Measurements from ENCODE around the gene PSMB2. TPM values are rescaled to one million over a fixed set of nuclear protein-coding genes. Genes with fewer than 3 reads are reported as not detected.

PSMB2 gene
- total and polyA plus RNA-seq, 2 of the 8 experiments (the other 6 are each of a cell fraction or from before 2014, with no cell fraction given): 91.4 to 101 TPM

DNA sequence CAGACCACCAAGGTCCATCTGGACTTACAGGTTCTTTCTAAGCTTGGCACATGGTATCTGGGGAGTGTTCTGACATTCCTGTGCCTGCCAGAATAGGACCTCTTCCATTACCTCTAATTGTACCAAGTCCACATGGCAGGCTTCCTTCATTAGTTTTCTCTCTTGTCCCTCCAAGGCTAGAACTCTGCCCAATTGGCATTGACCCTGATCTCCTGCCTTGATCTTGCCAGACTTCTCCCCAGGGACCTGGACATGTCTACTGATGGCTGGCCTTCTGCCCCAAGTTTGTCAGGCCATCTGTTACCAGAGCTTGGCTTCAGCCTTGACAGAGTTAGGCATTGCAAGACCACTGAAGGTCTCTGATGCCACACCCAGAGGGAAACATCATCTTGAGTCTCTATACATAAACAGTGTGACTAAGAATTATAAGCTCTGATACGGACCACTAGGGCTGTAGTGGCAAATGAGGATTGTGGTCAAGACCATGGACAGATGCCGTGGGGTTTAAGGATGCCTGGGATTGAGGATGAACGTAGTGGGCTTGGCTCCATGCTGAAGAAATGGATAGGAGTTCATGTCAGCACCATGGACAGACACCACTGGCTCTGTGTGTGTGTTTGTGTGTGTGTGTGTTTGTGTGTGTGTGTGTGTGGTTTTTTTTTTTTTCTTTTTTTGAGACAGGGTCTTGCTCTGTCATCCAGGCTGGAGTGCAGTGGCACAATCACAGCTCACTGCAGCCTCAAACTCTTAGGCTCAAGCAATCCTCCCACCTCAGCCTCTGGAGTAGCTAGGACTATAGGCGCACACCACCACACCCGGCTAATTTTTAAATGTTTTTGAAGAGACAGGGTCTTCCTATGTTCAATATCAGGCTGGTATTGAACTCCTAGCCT is 19.5 kb upstream of the PSMB2 start:
- Histone ChIP-seq H3K23ac (ENCODE audit: insufficient read length) (no peak overlapping the region), H2BK5ac (ENCODE audit: low read depth, low read length) (no peak overlapping the region), H2AFZ (ENCODE audit: low read length) (no peak overlapping the region), H2BK120ac (replicated peaks; ENCODE audit: low read depth, low read length) (no peak overlapping the region), H3K27ac (ENCODE audit: low read depth, low read length) (no peak overlapping the region), H3K14ac (ENCODE audit: insufficient read length) (no peak overlapping the region), H3K23me2 (ENCODE audit: low read depth, low read length) (no peaks in the 10 kb centered on the region), H4K8ac (ENCODE audit: extremely low read depth, insufficient read depth, low read length) (no peak overlapping the region), H3K36me3 (ENCODE audit: control insufficient read depth in 2 of 4, insufficient read depth in 4 of 4, low read length in 3 of 4) (no peaks in the 10 kb centered on the region), H3K4me1 (replicated peaks in 1 of 4; ENCODE audit: control insufficient read depth in 3 of 4, insufficient read depth in 4 of 4, low read length in 3 of 4) (no peaks in the 10 kb centered on the region), H3K9me3 (ENCODE audit: insufficient read depth in 2 of 2, low read depth in 1 of 2, low read length in 1 of 2) (no peaks in the 10 kb centered on the region), H3K9ac (replicated peaks in 1 of 4; ENCODE audit: extremely low read depth in 1 of 4, low read depth in 3 of 4, low read length in 3 of 4) (no peak overlapping the region), H2AK5ac (ENCODE audit: low read depth, low read length) (no peak overlapping the region), H3K56ac (replicated peaks; ENCODE audit: insufficient read length, low read depth, low read length) (no peak overlapping the region), H2BK20ac (ENCODE audit: low read length) (no peak overlapping the region), H2BK15ac (ENCODE audit: low read length) (no peak overlapping the region), H3K4me3 (ENCODE audit: extremely low read depth in 1 of 4, insufficient read depth in 2 of 4, low read depth in 3 of 4, low read length in 4 of 4) (no peak overlapping the region), H3K18ac (ENCODE audit: extremely low read depth, low read length) (no peak overlapping the region), H3K27me3 (replicated peaks in 1 of 4; ENCODE audit: control insufficient read depth in 3 of 4, extremely low read depth in 1 of 4, insufficient read depth in 3 of 4, low read length in 3 of 4) (peaks cover 0 to 2% (median 0%) of the 10 kb centered on the region in 4 experiments; a peak in 1 of 7 replicates), H3K79me1 (ENCODE audit: low read depth, low read length) (no peaks in the 10 kb centered on the region; the same call in 1 of the 2 replicates), H3K79me2 (ENCODE audit: control insufficient read depth in 1 of 2, insufficient read depth in 2 of 2, low read length in 2 of 2) (no peaks in the 10 kb centered on the region), H2BK12ac (ENCODE audit: low read depth, low read length) (no peak overlapping the region), H4K5ac (ENCODE audit: insufficient read length, low read depth, low read length) (no peak overlapping the region), H3K4me2 (ENCODE audit: insufficient read depth in 1 of 2, low read depth in 2 of 2, low read length in 2 of 2) (no peak overlapping the region), H4K91ac (replicated peaks; ENCODE audit: insufficient read length, low read length) (no peak overlapping the region), H3K4ac (replicated peaks; ENCODE audit: insufficient read length, low read depth, low read length) (no peak overlapping the region), H4K20me1 (replicated peaks in 1 of 2; ENCODE audit: control insufficient read depth in 1 of 2, insufficient read depth in 2 of 2, low read length in 2 of 2) (peaks cover 0 to 3% of the 10 kb centered on the region in 2 experiments)
- peak in 1 of 2 experiments; percentile 17 for DNase-seq (ENCODE audit: low read depth in 1 of 2, low spot score in 2 of 2)
- POLR2A ChIA-PET (ENCODE audit: partially characterized antibody): interaction anchor here (0.6 to 0.7 kb wide), 2 partner anchors 21 to 30 kb away, joined by 3 to 4 read pairs; no protein-coding TSS in a partner anchor
- FAIRE-seq: peak; percentile 84
- CTCF ChIA-PET (ENCODE audit: partially characterized antibody): interaction anchor here (0.6 to 4.5 kb wide), 5 partner anchors 16 to 85 kb away, joined by 3 to 18 read pairs (median 7); no protein-coding TSS in a partner anchor
- 63% methylated on average over 5 of the region's 5 CpGs; no CpG with 5 or more reads in 1 of the 2 experiments for WGBS, 2 experiments (ENCODE audit: extremely low coverage in 1 of 2, insufficient coverage in 1 of 2, insufficient read length in 1 of 2, insufficient replicate concordance in 2 of 2, low coverage in 1 of 2, low lambda C conversion rate in 2 of 2, missing lambda C conversion rate in 1 of 2)
- no peak for TF ChIP-seq NRF1 (IDR thresholded peaks at IDR 0.05; ENCODE audit: low read depth, low read length)
- no peak for TF ChIP-seq RNF2 (IDR thresholded peaks at IDR 0.05; ENCODE audit: borderline replicate concordance, low read depth, low read length, missing control alignments, poor library complexity, severe bottlenecking)
- TF ChIP-seq CHD1 (IDR thresholded peaks at IDR 0.05; ENCODE audit: low read depth, low read length): no peak
- TF ChIP-seq, protein P1, sequence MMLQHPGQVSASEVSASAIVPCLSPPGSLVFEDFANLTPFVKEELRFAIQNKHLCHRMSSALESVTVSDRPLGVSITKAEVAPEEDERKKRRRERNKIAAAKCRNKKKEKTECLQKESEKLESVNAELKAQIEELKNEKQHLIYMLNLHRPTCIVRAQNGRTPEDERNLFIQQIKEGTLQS (IDR thresholded peaks at IDR 0.05; ENCODE audit: insufficient read depth, low read depth, low read length): no peak
- TF ChIP-seq SUZ12 (IDR thresholded peaks at IDR 0.05; ENCODE audit: low read length): no peak
- TF ChIP-seq SAP30 (IDR thresholded peaks at IDR 0.05; ENCODE audit: insufficient read depth, insufficient replicate concordance, low read length): peak; percentile 74
- TF ChIP-seq RFX5 (IDR thresholded peaks at IDR 0.05; ENCODE audit: borderline replicate concordance, low read depth, low read length): no peak
- TF ChIP-seq, protein P2, sequence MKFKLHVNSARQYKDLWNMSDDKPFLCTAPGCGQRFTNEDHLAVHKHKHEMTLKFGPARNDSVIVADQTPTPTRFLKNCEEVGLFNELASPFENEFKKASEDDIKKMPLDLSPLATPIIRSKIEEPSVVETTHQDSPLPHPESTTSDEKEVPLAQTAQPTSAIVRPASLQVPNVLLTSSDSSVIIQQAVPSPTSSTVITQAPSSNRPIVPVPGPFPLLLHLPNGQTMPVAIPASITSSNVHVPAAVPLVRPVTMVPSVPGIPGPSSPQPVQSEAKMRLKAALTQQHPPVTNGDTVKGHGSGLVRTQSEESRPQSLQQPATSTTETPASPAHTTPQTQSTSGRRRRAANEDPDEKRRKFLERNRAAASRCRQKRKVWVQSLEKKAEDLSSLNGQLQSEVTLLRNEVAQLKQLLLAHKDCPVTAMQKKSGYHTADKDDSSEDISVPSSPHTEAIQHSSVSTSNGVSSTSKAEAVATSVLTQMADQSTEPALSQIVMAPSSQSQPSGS (IDR thresholded peaks at IDR 0.05; ENCODE audit: low read length): peak; percentile 66; the same call in 1 of the 2 replicates

Data from H1 (cell line).